Kasumi-1 (cell line): ENCODE results near the gene SEC24B.
"Not testable (repeated sequence)": the region's sequence is repeated elsewhere in the genome, so short reads cannot be mapped to it uniquely, and the experiment has no call there.

Experiments
- DNase-seq, 2 experiments: peaks; one replicate each; lab custom pipeline; 2025; lab: John Stamatoyannopoulos, UW

The SEC24B gene

GRCh38 chr4:109578846-109579245, 145.2 kb downstream of the SEC24B start:
- no peak for DNase-seq

DNA sequence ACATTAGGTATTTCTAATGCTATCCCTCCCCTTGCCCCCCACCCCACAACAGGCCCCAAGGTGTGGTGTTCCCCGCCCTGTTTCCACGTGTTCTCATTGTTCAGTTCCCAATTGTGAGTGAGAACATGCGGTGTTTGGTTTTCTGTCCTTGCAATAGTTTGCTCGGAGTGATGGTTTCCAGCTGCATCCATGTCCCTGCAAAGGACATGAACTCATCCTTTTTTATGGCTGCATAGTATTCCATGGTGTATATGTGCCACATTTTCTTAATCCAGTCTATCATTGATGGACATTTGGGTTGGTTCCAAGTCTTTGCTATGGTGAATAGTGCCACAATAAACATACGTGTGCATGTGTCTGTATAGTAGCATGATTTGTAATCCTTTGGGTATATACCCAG, 146.4 kb downstream of the SEC24B start:
- DNase-seq, result not testable (repeated sequence)

GRCh38 chr4:109588176-109588575, 154.6 kb downstream of the SEC24B start:
- DNase-seq, result no peak

GRCh38 chr4:109589119-109589518, 155.5 kb downstream of the SEC24B start:
- no peak for DNase-seq

DNA sequence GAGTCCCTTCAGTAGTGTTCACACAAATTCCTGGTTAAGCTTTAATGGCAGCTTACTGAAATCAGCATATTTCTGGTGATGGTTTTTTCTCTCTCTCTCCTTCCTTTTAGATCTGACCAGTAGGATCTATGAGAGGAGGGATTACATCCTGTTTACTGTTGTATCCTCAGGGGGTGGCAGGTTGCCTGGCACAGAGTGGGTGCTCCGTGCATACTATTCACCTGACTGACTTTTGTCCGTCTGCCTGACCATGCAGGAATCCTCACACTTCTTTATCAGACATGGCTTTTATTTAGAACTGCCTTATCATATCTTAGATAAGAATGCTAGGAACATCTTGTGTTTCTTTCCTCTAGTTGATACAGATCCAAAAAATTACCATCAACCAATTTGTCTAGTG, 156.0 kb downstream of the SEC24B start:
- no peak for DNase-seq
